ENCODE data around the gene DLEC1. TPM values are rescaled to one million over a fixed set of nuclear protein-coding genes. Genes with fewer than 3 reads are reported as not detected.

DLEC1 gene
- total and polyA plus RNA-seq, 11 donors, result 0.06 to 1.3 (median 0.16) TPM; not detected in 1

- no peak for TF ChIP-seq POLR2A (IDR thresholded peaks at IDR 0.05)
- intact Hi-C loops (cut with DNase I), result loop anchor here in 2 of 10 donors (10.0 kb wide), 3 partner anchors 114 to 364 kb away; no protein-coding TSS in a partner anchor
- peaks cover 0 to 67% (median 63%) of the 10 kb centered on the region in 9 donors for H3K36me3 ChIP-seq
- no peaks in the 10 kb centered on the region for H3K27me3 ChIP-seq
- H3K4me1 ChIP-seq, result peaks cover 0 to 12% (median 0%) of the 10 kb centered on the region in 12 donors
- no peak overlapping the region for H3K27ac ChIP-seq
- no peaks in the 10 kb centered on the region for H3K9me3 ChIP-seq
- DNase-seq (peak in 1 of 5 donors; percentile 12), ATAC-seq (no peak)
- no peak overlapping the region for H3K4me3 ChIP-seq
- 81 to 89% (median 86%) methylated on average over 11 of the region's 11 CpGs for WGBS, 4 donors
These were observed 81.9 kb downstream of the DLEC1 start for GRCh38 chr3:38120693-38121450.

- peaks cover 0 to 73% (median 69%) of the 10 kb centered on the region in 9 donors for H3K36me3 ChIP-seq
These were observed 82.4 kb downstream of the DLEC1 start for GRCh38 chr3:38121451-38121831.

GRCh38 chr3:38121832-38122461 is 82.9 kb downstream of the DLEC1 start:
- no peak for ATAC-seq
- Histone ChIP-seq H3K4me1 (peaks cover 0 to 11% (median 0%) of the 10 kb centered on the region in 12 donors), H3K9me3 (no peaks in the 10 kb centered on the region), H3K27me3 (no peaks in the 10 kb centered on the region), H3K36me3 (peaks cover 0 to 78% (median 74%) of the 10 kb centered on the region in 9 donors), H3K4me3 (no peak overlapping the region), H3K27ac (no peak overlapping the region)
- no peak for TF ChIP-seq POLR2A (IDR thresholded peaks at IDR 0.05)
- no peak for TF ChIP-seq CTCF (IDR thresholded peaks at IDR 0.05)
- intact Hi-C loops (cut with DNase I), result loop anchor here in 2 of 10 donors (10.0 kb wide), 3 partner anchors 113 to 363 kb away; no protein-coding TSS in a partner anchor
- 86 to 94% (median 91%) methylated on average over 11 to 13 of the region's 13 CpGs for WGBS, 4 donors
- DNase-seq, result peak in 2 of 5 donors; percentile 12 to 43

More at GRCh38 chr3:38121451-38121831, 82.4 kb downstream of the DLEC1 start:
- intact Hi-C loops (cut with DNase I), result loop anchor here in 2 of 10 donors (10.0 kb wide), 3 partner anchors 113 to 363 kb away; no protein-coding TSS in a partner anchor
- Histone ChIP-seq H3K27me3 (no peaks in the 10 kb centered on the region), H3K4me3 (no peak overlapping the region), H3K4me1 (peaks cover 0 to 12% (median 0%) of the 10 kb centered on the region in 12 donors), H3K27ac (no peak overlapping the region), H3K9me3 (no peaks in the 10 kb centered on the region)
- TF ChIP-seq POLR2A (IDR thresholded peaks at IDR 0.05), result no peak
- TF ChIP-seq CTCF (IDR thresholded peaks at IDR 0.05), result no peak
- DNase-seq (peak in 1 of 5 donors; percentile 17), ATAC-seq (no peak)
- WGBS, 4 donors, result 83 to 89% (median 87%) methylated on average over 9 of the region's 9 CpGs

GRCh38 chr3:38122712-38123290 is 83.8 kb downstream of the DLEC1 start:
- Histone ChIP-seq H3K4me1 (peaks cover 0 to 3% (median 0%) of the 10 kb centered on the region in 12 donors), H3K9me3 (no peaks in the 10 kb centered on the region), H3K27me3 (no peaks in the 10 kb centered on the region), H3K4me3 (no peak overlapping the region), H3K36me3 (peaks cover 3 to 86% (median 83%) of the 10 kb centered on the region in 9 donors), H3K27ac (no peak overlapping the region)
- no peak for ATAC-seq
- TF ChIP-seq CTCF (IDR thresholded peaks at IDR 0.05) (no peak), POLR2A (IDR thresholded peaks at IDR 0.05) (no peak)
- WGBS, 4 donors, result 88 to 93% (median 91%) methylated on average over 9 of the region's 9 CpGs
- DNase-seq, result peak in 1 of 5 donors; percentile 11
- intact Hi-C loops (cut with DNase I), result loop anchor here in 2 of 10 donors (10.0 kb wide), 3 partner anchors 112 to 362 kb away; no protein-coding TSS in a partner anchor
